BJ (cell line): ENCODE results near the gene ERVMER34-1. TPM values are rescaled to one million over a fixed set of nuclear protein-coding genes. Genes with fewer than 3 reads are reported as not detected.

Experiments used
- CTCF ChIA-PET: fragments of 350-600 bp; formaldehyde crosslinking; extraction: SDS; loops from one replicate; lab custom pipeline; 2021; ENCODE audit warnings: antibody characterized with exemption, inconsistent platforms; lab: Yijun Ruan, JAX
- POLR2A ChIA-PET: fragments of 300-600 bp; sonication (Branson Sonifier 250); formaldehyde crosslinking; extraction: SDS; loops from one replicate; lab custom pipeline; 2021; ENCODE audit warnings: antibody characterized with exemption; lab: Charles Lee
- DNase-seq: peaks from one replicate; pipeline ENCODE4 v3.0.0-alpha.2; 2011; ENCODE audit warnings: low read depth
- H3K27me3 ChIP-seq: 2 replicates; pipeline ENCODE4 v1.6.0; 2011; ENCODE audit warnings: low read length; ENCODE audit not compliant: control insufficient read depth, insufficient read depth
- H3K36me3 ChIP-seq: 2 replicates; pipeline ENCODE4 v1.5.1; 2011; ENCODE audit warnings: low read length; ENCODE audit not compliant: control insufficient read depth, insufficient read depth
- H3K4me3 ChIP-seq: 2 replicates; pipeline ENCODE4 v1.5.1; 2011; ENCODE audit warnings: low read depth, mild to moderate bottlenecking, control low read depth, low read length
- CTCF ChIP-seq: IDR thresholded peaks from 2 replicates; pipeline ENCODE4 v1.5.1; 2011; ENCODE audit warnings: low read depth, mild to moderate bottlenecking, control low read depth, inconsistent platforms, low read length, moderate library complexity; ENCODE audit not compliant: insufficient read depth
- polyA plus RNA-seq: library from polyadenylated mRNA; depleted of rRNA; stranded (reverse); fragments of >200 nt; gene quantifications from 2 replicates; pipeline ENCODE4 v1.2.3, GENCODE V29; 2011

Gene ERVMER34-1
- polyA plus RNA-seq, 1 experiment, result 0.05 TPM

- POLR2A ChIA-PET, result no interaction called here
- no peak for DNase-seq
Measured at GRCh38 chr4:52755426-52755825, 4.2 kb upstream of the ERVMER34-1 start.

DNA sequence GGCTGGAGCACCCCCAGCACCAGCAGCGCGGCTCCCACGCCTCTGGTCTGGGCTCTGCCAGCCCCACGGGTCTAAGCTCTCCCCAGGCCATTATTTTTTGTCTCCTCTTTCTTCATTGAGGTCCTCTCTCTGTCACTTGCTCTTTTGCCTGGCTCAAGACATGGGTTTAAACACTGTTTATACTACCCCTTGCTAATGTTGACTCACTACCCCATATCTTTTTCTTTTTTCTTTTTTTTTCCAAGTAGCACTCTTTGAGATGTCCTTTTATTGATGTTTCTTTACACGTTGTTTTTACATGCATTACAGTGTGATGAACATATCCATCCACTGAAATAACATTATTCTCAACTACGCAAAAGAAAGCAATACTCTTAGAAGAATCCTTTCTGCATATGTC lies 1.7 kb upstream of the ERVMER34-1 start:
- CTCF ChIA-PET, result no interaction called here
- no peak for TF ChIP-seq CTCF
- H3K27me3 ChIP-seq, result peaks cover 6% of the 10 kb centered on the region
- DNase-seq, result no peak
- no peak overlapping the region for H3K4me3 ChIP-seq
- no peaks in the 10 kb centered on the region for H3K36me3 ChIP-seq
- POLR2A ChIA-PET, result no interaction called here

More at GRCh38 chr4:52755426-52755825, 4.2 kb upstream of the ERVMER34-1 start:
- Histone ChIP-seq H3K4me3 (no peak overlapping the region), H3K36me3 (no peaks in the 10 kb centered on the region), H3K27me3 (peaks cover 8% of the 10 kb centered on the region)
- CTCF ChIA-PET, result interaction anchor here (0.6 to 0.8 kb wide), 2 partner anchors 32 to 81 kb away, joined by 3 read pairs; no protein-coding TSS in a partner anchor
- no peak for TF ChIP-seq CTCF

DNA sequence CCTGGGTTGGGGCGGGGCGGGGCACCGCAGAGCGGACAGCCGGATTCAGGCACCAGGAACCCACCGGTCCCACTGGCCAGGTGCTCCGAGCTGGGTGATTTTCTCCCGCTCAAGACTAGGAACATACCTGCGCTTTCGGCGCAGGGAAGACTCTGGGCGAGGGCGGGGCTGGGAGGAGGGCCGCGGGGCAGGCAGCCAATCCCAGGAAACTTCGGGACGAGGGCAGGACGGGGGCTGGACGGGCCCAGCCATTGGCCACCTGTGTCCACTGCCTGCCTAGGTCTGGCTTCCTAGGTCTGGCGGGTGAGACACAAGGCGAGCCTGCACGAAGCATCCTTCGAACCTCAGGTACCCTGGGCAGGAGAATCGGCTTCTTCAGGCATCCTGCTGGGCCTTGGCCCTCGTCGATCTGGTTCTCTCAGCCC lies 274 bp upstream of the ERVMER34-1 start:
- DNase-seq, result no peak
- Histone ChIP-seq H3K27me3 (peaks cover 6% of the 10 kb centered on the region), H3K36me3 (no peaks in the 10 kb centered on the region), H3K4me3 (peak overlapping the region; percentile 45)
- TF ChIP-seq CTCF, result no peak
- ChIA-PET CTCF (no interaction called here), POLR2A (no interaction called here)

GRCh38 chr4:52750213-52750612 lies 1.0 kb downstream of the ERVMER34-1 start:
- Histone ChIP-seq H3K27me3 (peaks cover 6% of the 10 kb centered on the region), H3K4me3 (no peak overlapping the region), H3K36me3 (no peaks in the 10 kb centered on the region)
- no peak for DNase-seq
- no peak for TF ChIP-seq CTCF
- ChIA-PET CTCF (interaction anchor here (0.6 to 1.4 kb wide), 2 partner anchors 139 to 205 kb away, joined by 3 to 5 read pairs; no protein-coding TSS in a partner anchor), POLR2A (no interaction called here)

- CTCF ChIA-PET, result no interaction called here
- Histone ChIP-seq H3K36me3 (no peaks in the 10 kb centered on the region), H3K27me3 (peaks cover 6% of the 10 kb centered on the region), H3K4me3 (no peak overlapping the region)
- DNase-seq, result no peak
- POLR2A ChIA-PET, result no interaction called here
- no peak for TF ChIP-seq CTCF
Measured at GRCh38 chr4:52748432-52748831, 2.8 kb downstream of the ERVMER34-1 start.
